ENCODE results near the gene FAM114A1. TPM values are rescaled to one million over a fixed set of nuclear protein-coding genes. Genes with fewer than 3 reads are reported as not detected.

The FAM114A1 gene
- total and polyA plus RNA-seq, 7 donors, result 5.6 to 20.0 (median 15.4) TPM

DNA sequence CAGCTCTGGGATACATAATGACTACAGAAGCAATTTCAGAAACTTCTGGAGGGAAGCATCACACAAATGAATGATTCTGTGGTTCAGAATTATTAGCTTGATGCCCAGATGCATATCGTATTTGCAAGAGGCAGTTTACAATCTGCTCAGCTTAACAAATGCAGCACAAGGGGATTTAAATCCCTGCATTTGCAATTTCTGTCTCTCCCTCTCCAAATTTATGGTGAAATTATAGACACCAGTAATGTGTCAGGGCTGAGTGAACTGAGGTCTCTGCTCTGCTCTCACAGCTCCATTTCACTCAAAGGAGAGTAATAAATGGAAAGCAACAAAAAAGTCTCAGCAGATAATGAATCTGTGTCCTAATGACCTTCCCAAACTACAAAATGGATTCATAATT lies 84.4 kb downstream of the FAM114A1 start:
- Histone ChIP-seq H3K9me3 (no peaks in the 10 kb centered on the region), H3K27me3 (ENCODE audit: insufficient read depth in 3 of 3, low read length in 2 of 3) (no peaks in the 10 kb centered on the region), H3K36me3 (ENCODE audit: insufficient read depth in 1 of 2, low read depth in 1 of 2) (no peaks in the 10 kb centered on the region), H3K27ac (no peak overlapping the region), H3K4me3 (no peak overlapping the region), H3K4me1 (peaks cover 12% of the 10 kb centered on the region)
- DNase-seq, result no peak
- TF ChIP-seq, protein P1, sequence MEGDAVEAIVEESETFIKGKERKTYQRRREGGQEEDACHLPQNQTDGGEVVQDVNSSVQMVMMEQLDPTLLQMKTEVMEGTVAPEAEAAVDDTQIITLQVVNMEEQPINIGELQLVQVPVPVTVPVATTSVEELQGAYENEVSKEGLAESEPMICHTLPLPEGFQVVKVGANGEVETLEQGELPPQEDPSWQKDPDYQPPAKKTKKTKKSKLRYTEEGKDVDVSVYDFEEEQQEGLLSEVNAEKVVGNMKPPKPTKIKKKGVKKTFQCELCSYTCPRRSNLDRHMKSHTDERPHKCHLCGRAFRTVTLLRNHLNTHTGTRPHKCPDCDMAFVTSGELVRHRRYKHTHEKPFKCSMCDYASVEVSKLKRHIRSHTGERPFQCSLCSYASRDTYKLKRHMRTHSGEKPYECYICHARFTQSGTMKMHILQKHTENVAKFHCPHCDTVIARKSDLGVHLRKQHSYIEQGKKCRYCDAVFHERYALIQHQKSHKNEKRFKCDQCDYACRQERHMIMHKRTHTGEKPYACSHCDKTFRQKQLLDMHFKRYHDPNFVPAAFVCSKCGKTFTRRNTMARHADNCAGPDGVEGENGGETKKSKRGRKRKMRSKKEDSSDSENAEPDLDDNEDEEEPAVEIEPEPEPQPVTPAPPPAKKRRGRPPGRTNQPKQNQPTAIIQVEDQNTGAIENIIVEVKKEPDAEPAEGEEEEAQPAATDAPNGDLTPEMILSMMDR (IDR thresholded peaks at IDR 0.05), result no peak
- 0 to 60% (median 41%) methylated on average over 1 of the region's 1 CpG for WGBS, 3 donors
- intact Hi-C loops (cut with DNase I), result no loop called here
- ATAC-seq, result no peak

- ATAC-seq (no peak), DNase-seq (no peak)
- Histone ChIP-seq H3K27me3 (ENCODE audit: insufficient read depth in 3 of 3, low read length in 2 of 3) (no peaks in the 10 kb centered on the region), H3K27ac (no peak overlapping the region), H3K4me1 (no peaks in the 10 kb centered on the region), H3K36me3 (ENCODE audit: insufficient read depth in 1 of 2, low read depth in 1 of 2) (no peaks in the 10 kb centered on the region), H3K4me3 (no peak overlapping the region), H3K9me3 (no peaks in the 10 kb centered on the region)
- TF ChIP-seq, protein P1 (IDR thresholded peaks at IDR 0.05), result no peak
- intact Hi-C loops (cut with DNase I), result no loop called here
Observed at GRCh38 chr4:38954727-38955126, 87.1 kb downstream of the FAM114A1 start.

DNA sequence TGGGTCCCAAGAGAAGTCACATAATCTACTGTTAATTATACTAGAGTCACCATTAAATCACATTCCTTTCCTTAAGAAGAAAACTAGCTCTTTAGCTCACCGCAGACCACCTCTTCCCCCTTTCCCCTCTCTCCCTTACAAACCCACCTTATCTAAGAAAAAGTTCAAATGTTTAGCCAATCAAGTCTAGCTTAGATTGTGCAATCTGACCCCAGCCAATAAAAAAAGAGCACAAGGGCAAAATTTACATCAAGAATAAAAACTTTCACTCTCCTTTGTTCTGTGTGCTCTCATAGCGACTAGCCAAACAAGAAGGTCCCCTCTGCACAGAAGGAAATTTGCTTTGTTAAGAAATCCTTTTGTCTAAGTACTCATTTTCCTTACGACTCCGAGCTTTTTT lies 88.4 kb downstream of the FAM114A1 start:
- intact Hi-C loops (cut with DNase I), result no loop called here
- DNase-seq (no peak), ATAC-seq (no peak)
- Histone ChIP-seq H3K4me1 (no peaks in the 10 kb centered on the region), H3K4me3 (no peak overlapping the region), H3K9me3 (no peaks in the 10 kb centered on the region), H3K27ac (no peak overlapping the region), H3K36me3 (ENCODE audit: insufficient read depth in 1 of 2, low read depth in 1 of 2) (no peaks in the 10 kb centered on the region), H3K27me3 (ENCODE audit: insufficient read depth in 3 of 3, low read length in 2 of 3) (no peaks in the 10 kb centered on the region)
- TF ChIP-seq, protein P1 (IDR thresholded peaks at IDR 0.05), result no peak
- WGBS, 3 donors, result 93 to 97% (median 94%) methylated on average over 4 of the region's 4 CpGs

DNA sequence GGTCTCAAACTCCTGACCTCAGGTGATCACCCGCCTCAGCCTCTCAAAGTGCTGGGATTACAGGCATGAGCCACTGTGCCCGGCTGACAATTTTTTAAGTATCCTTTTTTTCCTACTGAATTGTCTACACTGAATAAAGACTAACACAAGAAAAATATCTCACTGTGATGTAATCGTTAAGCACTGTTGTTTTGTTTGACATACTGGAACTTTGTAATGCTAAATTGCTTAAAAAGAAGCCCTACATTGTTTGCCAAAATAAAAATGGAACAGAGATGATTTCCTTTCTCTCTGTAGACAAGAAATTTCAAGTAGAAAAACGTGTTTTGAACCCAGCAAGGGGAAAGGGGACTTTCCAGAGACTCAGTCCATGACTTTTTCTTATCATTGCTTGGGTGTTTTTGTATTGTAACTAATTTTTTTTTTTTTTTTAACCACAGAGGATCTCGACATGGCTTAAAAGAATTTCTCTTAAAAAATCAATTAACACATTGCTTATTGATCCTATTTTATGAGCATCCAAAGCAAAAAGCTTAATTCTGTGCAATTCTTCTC lies 89.7 kb downstream of the FAM114A1 start:
- H3K36me3 ChIP-seq (ENCODE audit: insufficient read depth in 1 of 2, low read depth in 1 of 2), result no peaks in the 10 kb centered on the region
- no peaks in the 10 kb centered on the region for H3K9me3 ChIP-seq
- intact Hi-C loops (cut with DNase I), result no loop called here
- no peaks in the 10 kb centered on the region for H3K27me3 ChIP-seq (ENCODE audit: insufficient read depth in 3 of 3, low read length in 2 of 3)
- no peaks in the 10 kb centered on the region for H3K4me1 ChIP-seq
- H3K4me3 ChIP-seq, result no peak overlapping the region
- ATAC-seq, result no peak
- DNase-seq, result no peak
- TF ChIP-seq, protein P1 (IDR thresholded peaks at IDR 0.05), result no peak
- WGBS, 3 donors, result 26 to 48% (median 31%) methylated on average over 5 of the region's 5 CpGs
- no peak overlapping the region for H3K27ac ChIP-seq

- DNase-seq, result no peak
- ATAC-seq, result no peak
- Histone ChIP-seq H3K36me3 (ENCODE audit: insufficient read depth in 1 of 2, low read depth in 1 of 2) (no peaks in the 10 kb centered on the region), H3K4me3 (no peak overlapping the region), H3K27ac (no peak overlapping the region), H3K27me3 (ENCODE audit: insufficient read depth in 3 of 3, low read length in 2 of 3) (no peaks in the 10 kb centered on the region), H3K9me3 (no peaks in the 10 kb centered on the region), H3K4me1 (no peaks in the 10 kb centered on the region)
- intact Hi-C loops (cut with DNase I), result no loop called here
- TF ChIP-seq, protein P1 (IDR thresholded peaks at IDR 0.05), result no peak
- 88 to 95% (median 95%) methylated on average over 3 of the region's 3 CpGs for WGBS, 3 donors
Observed at GRCh38 chr4:38957893-38958292, 90.3 kb downstream of the FAM114A1 start.
